HepG2 (cell line): ENCODE results near the gene GPR37. TPM values are rescaled to one million over a fixed set of nuclear protein-coding genes. Genes with fewer than 3 reads are reported as not detected.

Experiments used
- CHD2 ChIP-seq: IDR thresholded peaks from 2 replicates; pipeline ENCODE4 v1.6.1; 2011; ENCODE audit warnings: low read depth, low read length, improper control_type of control experiment
- ETV5 ChIP-seq: IDR thresholded peaks from 2 replicates; pipeline ENCODE4 v1.6.1; 2018; ENCODE audit warnings: missing biosample characterization, missing genetic modification reagents, inconsistent platforms, borderline replicate concordance
- SATB2 ChIP-seq: sonication (generic); formaldehyde crosslinking; IDR thresholded peaks from 2 replicates; pipeline ENCODE4 v1.5.0; 2020; ENCODE audit warnings: missing genetic modification reagents
- ZBTB38 ChIP-seq: sonication (generic); formaldehyde crosslinking; IDR thresholded peaks from 2 replicates; pipeline ENCODE4 v1.5.1; 2020; ENCODE audit warnings: mild to moderate bottlenecking, missing genetic modification reagents
- ZC3H13 ChIP-seq: sonication (generic); formaldehyde crosslinking; IDR thresholded peaks from 2 replicates; pipeline ENCODE4 v1.8.1; 2023; ENCODE audit warnings: mild to moderate bottlenecking, missing genetic modification reagents, moderate library complexity
- polyA plus RNA-seq, 8 experiments: library from polyadenylated mRNA; depleted of rRNA in 3 of 8; stranded (reverse) in 7 of 8; unstranded in 1 of 8; fragments of >200 nt; fragmentation: Illumina TruSeq in 4 of 8; extraction: Trizol in 4 of 8; gene quantifications; 2 replicates each; pipeline versions ENCODE4 v1.2.1 to v1.2.3, GENCODE V29; 2011 to 2016; ENCODE audit warnings: low read depth in 4 of 8, missing spikeins in 1 of 8, mixed read lengths in 1 of 8; ENCODE audit not compliant: insufficient read depth in 1 of 8
- total RNA-seq, 5 experiments: library from RNA; depleted of rRNA; stranded (reverse); fragments of >200 nt; fragmentation: Illumina TruSeq; extraction: Trizol; gene quantifications; 2 replicates each; pipeline ENCODE4 v1.2.3, GENCODE V29; 2016; ENCODE audit warnings: low read depth in 1 of 5
- TF ChIP-seq, protein P1 (sequence below): sonication (generic); formaldehyde crosslinking; IDR thresholded peaks from 2 replicates; pipeline ENCODE4 v1.4.0; 2020; ENCODE audit warnings: missing genetic modification reagents; ENCODE audit errors: not compliant biosample characterization
- TF ChIP-seq, protein P2 (sequence below): sonication (generic); formaldehyde crosslinking; IDR thresholded peaks from 2 replicates; pipeline ENCODE4 v1.9.0; 2021; ENCODE audit warnings: missing genetic modification reagents, borderline replicate concordance
- TF ChIP-seq, protein P3 (sequence below): sonication (generic); formaldehyde crosslinking; IDR thresholded peaks from 2 replicates; pipeline ENCODE4 v1.4.0; 2020; ENCODE audit warnings: missing genetic modification reagents, borderline replicate concordance
- TF ChIP-seq, protein P4 (sequence below), 2 experiments: sonication (generic) in 1 of 2; formaldehyde crosslinking in 1 of 2; IDR thresholded peaks; 2 replicates each; pipeline versions ENCODE4 v1.4.0 to v1.6.1; 2018 to 2020; ENCODE audit warnings: missing genetic modification reagents in 2 of 2, borderline replicate concordance in 1 of 2, low read depth in 1 of 2, mild to moderate bottlenecking in 1 of 2, missing biosample characterization in 1 of 2
- TF ChIP-seq, protein P5 (sequence below): sonication (generic); formaldehyde crosslinking; IDR thresholded peaks from 2 replicates; pipeline ENCODE4 v1.4.0; 2020; ENCODE audit warnings: missing genetic modification reagents

GPR37 gene
- total and polyA plus RNA-seq, 2 of the 13 experiments (the other 11 are each of a cell fraction or from before 2014, with no cell fraction given) = not detected

DNA sequence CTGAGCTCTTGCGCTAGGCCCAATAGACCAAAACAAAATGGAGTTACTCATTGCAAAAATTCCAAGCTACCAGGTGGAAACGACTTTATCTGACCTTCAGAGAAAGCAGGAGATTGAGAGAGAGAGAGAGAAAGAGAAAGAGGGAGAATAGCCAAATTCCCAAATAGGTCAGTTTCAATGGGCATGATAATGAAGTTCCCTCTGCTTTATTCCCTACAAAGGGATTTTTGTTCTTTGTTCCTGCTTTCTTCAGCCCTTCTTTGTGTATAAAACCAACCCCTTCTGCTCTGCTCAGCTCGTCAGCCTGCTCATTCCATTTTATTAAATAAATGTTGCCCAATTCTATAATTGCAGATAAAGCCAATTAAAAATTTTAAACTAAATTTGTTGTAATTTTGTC is 45.0 kb upstream of the GPR37 start (continued):
- TF ChIP-seq, protein P1, sequence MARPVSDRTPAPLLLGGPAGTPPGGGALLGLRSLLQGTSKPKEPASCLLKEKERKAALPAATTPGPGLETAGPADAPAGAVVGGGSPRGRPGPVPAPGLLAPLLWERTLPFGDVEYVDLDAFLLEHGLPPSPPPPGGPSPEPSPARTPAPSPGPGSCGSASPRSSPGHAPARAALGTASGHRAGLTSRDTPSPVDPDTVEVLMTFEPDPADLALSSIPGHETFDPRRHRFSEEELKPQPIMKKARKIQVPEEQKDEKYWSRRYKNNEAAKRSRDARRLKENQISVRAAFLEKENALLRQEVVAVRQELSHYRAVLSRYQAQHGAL = no peak
- no peak for TF ChIP-seq SATB2 (CRISPR knock-in tag)
- TF ChIP-seq, protein P2, sequence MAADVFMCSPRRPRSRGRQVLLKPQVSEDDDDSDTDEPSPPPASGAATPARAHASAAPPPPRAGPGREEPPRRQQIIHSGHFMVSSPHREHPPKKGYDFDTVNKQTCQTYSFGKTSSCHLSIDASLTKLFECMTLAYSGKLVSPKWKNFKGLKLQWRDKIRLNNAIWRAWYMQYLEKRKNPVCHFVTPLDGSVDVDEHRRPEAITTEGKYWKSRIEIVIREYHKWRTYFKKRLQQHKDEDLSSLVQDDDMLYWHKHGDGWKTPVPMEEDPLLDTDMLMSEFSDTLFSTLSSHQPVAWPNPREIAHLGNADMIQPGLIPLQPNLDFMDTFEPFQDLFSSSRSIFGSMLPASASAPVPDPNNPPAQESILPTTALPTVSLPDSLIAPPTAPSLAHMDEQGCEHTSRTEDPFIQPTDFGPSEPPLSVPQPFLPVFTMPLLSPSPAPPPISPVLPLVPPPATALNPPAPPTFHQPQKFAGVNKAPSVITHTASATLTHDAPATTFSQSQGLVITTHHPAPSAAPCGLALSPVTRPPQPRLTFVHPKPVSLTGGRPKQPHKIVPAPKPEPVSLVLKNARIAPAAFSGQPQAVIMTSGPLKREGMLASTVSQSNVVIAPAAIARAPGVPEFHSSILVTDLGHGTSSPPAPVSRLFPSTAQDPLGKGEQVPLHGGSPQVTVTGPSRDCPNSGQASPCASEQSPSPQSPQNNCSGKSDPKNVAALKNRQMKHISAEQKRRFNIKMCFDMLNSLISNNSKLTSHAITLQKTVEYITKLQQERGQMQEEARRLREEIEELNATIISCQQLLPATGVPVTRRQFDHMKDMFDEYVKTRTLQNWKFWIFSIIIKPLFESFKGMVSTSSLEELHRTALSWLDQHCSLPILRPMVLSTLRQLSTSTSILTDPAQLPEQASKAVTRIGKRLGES (CRISPR knock-in tag) = no peak
- TF ChIP-seq, protein P3, sequence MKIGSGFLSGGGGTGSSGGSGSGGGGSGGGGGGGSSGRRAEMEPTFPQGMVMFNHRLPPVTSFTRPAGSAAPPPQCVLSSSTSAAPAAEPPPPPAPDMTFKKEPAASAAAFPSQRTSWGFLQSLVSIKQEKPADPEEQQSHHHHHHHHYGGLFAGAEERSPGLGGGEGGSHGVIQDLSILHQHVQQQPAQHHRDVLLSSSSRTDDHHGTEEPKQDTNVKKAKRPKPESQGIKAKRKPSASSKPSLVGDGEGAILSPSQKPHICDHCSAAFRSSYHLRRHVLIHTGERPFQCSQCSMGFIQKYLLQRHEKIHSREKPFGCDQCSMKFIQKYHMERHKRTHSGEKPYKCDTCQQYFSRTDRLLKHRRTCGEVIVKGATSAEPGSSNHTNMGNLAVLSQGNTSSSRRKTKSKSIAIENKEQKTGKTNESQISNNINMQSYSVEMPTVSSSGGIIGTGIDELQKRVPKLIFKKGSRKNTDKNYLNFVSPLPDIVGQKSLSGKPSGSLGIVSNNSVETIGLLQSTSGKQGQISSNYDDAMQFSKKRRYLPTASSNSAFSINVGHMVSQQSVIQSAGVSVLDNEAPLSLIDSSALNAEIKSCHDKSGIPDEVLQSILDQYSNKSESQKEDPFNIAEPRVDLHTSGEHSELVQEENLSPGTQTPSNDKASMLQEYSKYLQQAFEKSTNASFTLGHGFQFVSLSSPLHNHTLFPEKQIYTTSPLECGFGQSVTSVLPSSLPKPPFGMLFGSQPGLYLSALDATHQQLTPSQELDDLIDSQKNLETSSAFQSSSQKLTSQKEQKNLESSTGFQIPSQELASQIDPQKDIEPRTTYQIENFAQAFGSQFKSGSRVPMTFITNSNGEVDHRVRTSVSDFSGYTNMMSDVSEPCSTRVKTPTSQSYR (CRISPR knock-in tag) = no peak
- no peak for TF ChIP-seq ZBTB38 (CRISPR knock-in tag)
- TF ChIP-seq CHD2 = no peak
- TF ChIP-seq, protein P4, sequence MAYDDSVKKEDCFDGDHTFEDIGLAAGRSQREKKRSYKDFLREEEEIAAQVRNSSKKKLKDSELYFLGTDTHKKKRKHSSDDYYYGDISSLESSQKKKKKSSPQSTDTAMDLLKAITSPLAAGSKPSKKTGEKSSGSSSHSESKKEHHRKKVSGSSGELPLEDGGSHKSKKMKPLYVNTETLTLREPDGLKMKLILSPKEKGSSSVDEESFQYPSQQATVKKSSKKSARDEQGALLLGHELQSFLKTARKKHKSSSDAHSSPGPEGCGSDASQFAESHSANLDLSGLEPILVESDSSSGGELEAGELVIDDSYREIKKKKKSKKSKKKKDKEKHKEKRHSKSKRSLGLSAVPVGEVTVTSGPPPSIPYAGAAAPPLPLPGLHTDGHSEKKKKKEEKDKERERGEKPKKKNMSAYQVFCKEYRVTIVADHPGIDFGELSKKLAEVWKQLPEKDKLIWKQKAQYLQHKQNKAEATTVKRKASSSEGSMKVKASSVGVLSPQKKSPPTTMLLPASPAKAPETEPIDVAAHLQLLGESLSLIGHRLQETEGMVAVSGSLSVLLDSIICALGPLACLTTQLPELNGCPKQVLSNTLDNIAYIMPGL (CRISPR knock-in tag; IDR thresholded peaks at IDR 0.05; ENCODE audit: borderline replicate concordance in 1 of 2, low read depth in 1 of 2) = no peak
- no peak for TF ChIP-seq ETV5
- TF ChIP-seq ZC3H13 (CRISPR knock-in tag) = no peak
- TF ChIP-seq, protein P5, sequence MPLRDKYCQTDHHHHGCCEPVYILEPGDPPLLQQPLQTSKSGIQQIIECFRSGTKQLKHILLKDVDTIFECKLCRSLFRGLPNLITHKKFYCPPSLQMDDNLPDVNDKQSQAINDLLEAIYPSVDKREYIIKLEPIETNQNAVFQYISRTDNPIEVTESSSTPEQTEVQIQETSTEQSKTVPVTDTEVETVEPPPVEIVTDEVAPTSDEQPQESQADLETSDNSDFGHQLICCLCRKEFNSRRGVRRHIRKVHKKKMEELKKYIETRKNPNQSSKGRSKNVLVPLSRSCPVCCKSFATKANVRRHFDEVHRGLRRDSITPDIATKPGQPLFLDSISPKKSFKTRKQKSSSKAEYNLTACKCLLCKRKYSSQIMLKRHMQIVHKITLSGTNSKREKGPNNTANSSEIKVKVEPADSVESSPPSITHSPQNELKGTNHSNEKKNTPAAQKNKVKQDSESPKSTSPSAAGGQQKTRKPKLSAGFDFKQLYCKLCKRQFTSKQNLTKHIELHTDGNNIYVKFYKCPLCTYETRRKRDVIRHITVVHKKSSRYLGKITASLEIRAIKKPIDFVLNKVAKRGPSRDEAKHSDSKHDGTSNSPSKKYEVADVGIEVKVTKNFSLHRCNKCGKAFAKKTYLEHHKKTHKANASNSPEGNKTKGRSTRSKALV (CRISPR knock-in tag) = no peak
